PC-3 (cell line): Measurements from ENCODE around the gene TMEM208. TPM values are rescaled to one million over a fixed set of nuclear protein-coding genes. Genes with fewer than 3 reads are reported as not detected.

ENCODE experiments used
- ATAC-seq: fragments of 200-7000 bp; cut with Tn5 transposase; 2 replicates; pipeline ENCODE4 v1.9.1; 2020; ENCODE audit warnings: mild to moderate bottlenecking, moderate library complexity
- BruUV-seq: library from RNA; stranded (reverse); fragments of 400-500 nt; replicated peaks from 2 replicates; lab custom pipeline; 2021; lab: Mats Ljungman, UMichigan
- CTCF ChIA-PET: fragments of 300-600 bp; sonication (Branson Sonifier 250); formaldehyde crosslinking; loops from one replicate; lab custom pipeline; 2022; ENCODE audit warnings: antibody characterized with exemption; lab: Charles Lee
- POLR2A ChIA-PET: fragments of 300-600 bp; sonication (Branson Sonifier 250); formaldehyde crosslinking; loops from one replicate; lab custom pipeline; 2022; ENCODE audit warnings: antibody characterized with exemption; ENCODE audit not compliant: unreplicated experiment; lab: Charles Lee
- DNase-seq: peaks from one replicate; pipeline ENCODE4 v3.0.0-alpha.2; 2015
- H2AFZ ChIP-seq: fragments of 300-600 bp; sonication (generic); 2 replicates; pipeline ENCODE4 v1.6.0; 2016; ENCODE audit warnings: antibody characterized with exemption, low read length
- H3F3A ChIP-seq: fragments of 300-600 bp; sonication (generic); one replicate; pipeline ENCODE4 v1.6.0; 2017; ENCODE audit warnings: antibody characterized with exemption, low read length, control low read depth, mild to moderate bottlenecking; ENCODE audit not compliant: unreplicated experiment
- H3K27ac ChIP-seq: fragments of 300-600 bp; sonication (generic); 2 replicates; pipeline ENCODE4 v1.5.1; 2016; ENCODE audit warnings: mild to moderate bottlenecking, low read length
- H3K27me3 ChIP-seq: fragments of 300-600 bp; sonication (generic); 2 replicates; pipeline ENCODE4 v1.6.1; 2016; ENCODE audit warnings: low read length, mixed read lengths
- H3K36me3 ChIP-seq: fragments of 300-600 bp; sonication (generic); 2 replicates; pipeline ENCODE4 v1.6.1; 2016; ENCODE audit warnings: low read depth, mixed run types, low read length, mixed read lengths
- H3K4me1 ChIP-seq: fragments of 300-600 bp; sonication (generic); 2 replicates; pipeline ENCODE4 v1.5.1; 2016; ENCODE audit warnings: low read length; ENCODE audit not compliant: insufficient read depth
- H3K4me2 ChIP-seq: fragments of 300-600 bp; sonication (generic); 2 replicates; pipeline ENCODE4 v1.6.0; 2016; ENCODE audit warnings: low read length
- H3K4me3 ChIP-seq: fragments of 300-600 bp; sonication (generic); 2 replicates; pipeline ENCODE4 v1.5.1; 2016; ENCODE audit warnings: mild to moderate bottlenecking, low read length, mixed read lengths
- H3K79me2 ChIP-seq: fragments of 300-600 bp; sonication (generic); 2 replicates; pipeline ENCODE4 v1.6.1; 2017; ENCODE audit warnings: low read length, mixed read lengths
- H3K9ac ChIP-seq: fragments of 300-600 bp; sonication (generic); 2 replicates; pipeline ENCODE4 v1.6.0; 2016; ENCODE audit warnings: mild to moderate bottlenecking, low read length
- H3K9me2 ChIP-seq: fragments of 300-600 bp; sonication (generic); replicated peaks from 2 replicates; pipeline ENCODE4 v1.6.1; 2016; ENCODE audit warnings: mixed run types, low read length, mixed read lengths
- H3K9me3 ChIP-seq: fragments of 300-600 bp; sonication (generic); 2 replicates; pipeline ENCODE4 v1.6.1; 2016; ENCODE audit warnings: low read length, mixed read lengths
- H4K20me1 ChIP-seq: fragments of 300-600 bp; sonication (generic); 2 replicates; pipeline ENCODE4 v1.6.1; 2016; ENCODE audit warnings: low read length, mixed read lengths
- CTCF ChIP-seq: fragments of 300-600 bp; sonication (generic); conservative IDR thresholded peaks from 2 replicates; pipeline ENCODE4 v1.5.1; 2017; ENCODE audit warnings: antibody characterized with exemption, low read depth, mild to moderate bottlenecking, low read length
- EZH2 ChIP-seq: fragments of 300-600 bp; sonication (generic); IDR thresholded peaks from one replicate; pipeline ENCODE4 v1.6.1; 2017; ENCODE audit warnings: antibody characterized with exemption, mild to moderate bottlenecking, low read length; ENCODE audit not compliant: unreplicated experiment
- EZH2phosphoT487 ChIP-seq: fragments of 300-600 bp; sonication (generic); IDR thresholded peaks from 2 replicates; pipeline ENCODE4 v1.6.1; 2018; ENCODE audit warnings: mild to moderate bottlenecking, antibody characterized with exemption, low read length, borderline replicate concordance
- intact Hi-C: fragments of 100-400 bp; cut with micrococcal nuclease; formaldehyde crosslinking; loops from 2 replicates; pipeline ENCODE4 v1.9.0; 2023
- total RNA-seq: library from RNA; depleted of rRNA; stranded (reverse); fragments of >200 nt; gene quantifications from 2 replicates; pipeline ENCODE4 v1.2.3, GENCODE V29; 2014

TMEM208 gene
- total RNA-seq, 1 experiment from 2014 or later = 35.4 TPM

- no peaks in the 10 kb centered on the region for H3F3A ChIP-seq
- H4K20me1 ChIP-seq = no peaks in the 10 kb centered on the region; the same call in 1 of the 2 replicates
- POLR2A ChIA-PET = no interaction called here
- no TSS peak for BruUV-seq
- DNase-seq (no peak), ATAC-seq (no peak; the same call in 1 of the 2 replicates)
- H3K4me1 ChIP-seq = peaks cover 17% of the 10 kb centered on the region
- H3K27ac ChIP-seq = no peak overlapping the region
- H3K4me3 ChIP-seq = peak overlapping the region; percentile 98; the same call in 1 of the 2 replicates
- H3K9ac ChIP-seq = peak overlapping the region; percentile 99; the same call in 1 of the 2 replicates
- peak overlapping the region; percentile 75 for H2AFZ ChIP-seq
- intact Hi-C loops = loop anchor here (10.0 kb wide), 1 partner anchor 53 kb away; the partner anchor contains the start of genes FHOD1 and SLC9A5
- peaks cover 18% of the 10 kb centered on the region; the same call in 1 of the 2 replicates for H3K36me3 ChIP-seq
- CTCF ChIA-PET = no interaction called here
- H3K9me2 ChIP-seq = no peaks in the 10 kb centered on the region
- peak overlapping the region; percentile 68 for H3K4me2 ChIP-seq
- H3K79me2 ChIP-seq = peaks cover 30% of the 10 kb centered on the region
- H3K9me3 ChIP-seq = no peaks in the 10 kb centered on the region
- TF ChIP-seq EZH2phosphoT487 (no peak), CTCF (no peak), EZH2 (no peak)
- no peaks in the 10 kb centered on the region for H3K27me3 ChIP-seq
Measured at GRCh38 chr16:67191411-67191994, 35.4 kb upstream of the TMEM208 start.

- peaks cover 30% of the 10 kb centered on the region for H3K79me2 ChIP-seq
- H3K36me3 ChIP-seq = peaks cover 18% of the 10 kb centered on the region; the same call in 1 of the 2 replicates
- peak within 1 kb of the TSS; percentile 98 for H3K4me3 ChIP-seq
- peak within 1 kb of the TSS; percentile 75 for H2AFZ ChIP-seq
- no peaks in the 10 kb centered on the region for H3F3A ChIP-seq
- ChIA-PET CTCF (no interaction called here), POLR2A (no interaction called here)
- peak within 1 kb of the TSS; percentile 32 for H3K27ac ChIP-seq
- no TSS peak for BruUV-seq
- peaks cover 14% of the 10 kb centered on the region for H3K4me1 ChIP-seq
- no peaks in the 10 kb centered on the region; the same call in none of the 2 replicates for H4K20me1 ChIP-seq
- ATAC-seq = peak; percentile 95
- no peak for TF ChIP-seq CTCF
- no peaks in the 10 kb centered on the region for H3K9me2 ChIP-seq
- H3K9ac ChIP-seq = peak within 1 kb of the TSS; percentile 99
- H3K9me3 ChIP-seq = no peaks in the 10 kb centered on the region
- peak within 1 kb of the TSS; percentile 94 for H3K4me2 ChIP-seq
- intact Hi-C loops = loop anchor here (10.0 kb wide), 1 partner anchor 53 kb away; the partner anchor contains the start of genes FHOD1 and SLC9A5
- H3K27me3 ChIP-seq = no peaks in the 10 kb centered on the region
- peak; percentile 88 for DNase-seq
Measured at GRCh38 chr16:67191995-67192681, 34.8 kb upstream of the TMEM208 start, which contains the start of gene E2F4. Gene E2F4 (plus strand): TSS chr16:67192155. CDS start chr16:67192228, 73 bp downstream.
